GM21447 (cell line): ENCODE measurements around the gene RAB28.

Source experiments
- ATAC-seq: cut with Tn5 transposase; IDR thresholded peaks from one replicate; pipeline ENCODE4 v1.9.1; 2021; ENCODE audit not compliant: unreplicated experiment

Gene RAB28

DNA sequence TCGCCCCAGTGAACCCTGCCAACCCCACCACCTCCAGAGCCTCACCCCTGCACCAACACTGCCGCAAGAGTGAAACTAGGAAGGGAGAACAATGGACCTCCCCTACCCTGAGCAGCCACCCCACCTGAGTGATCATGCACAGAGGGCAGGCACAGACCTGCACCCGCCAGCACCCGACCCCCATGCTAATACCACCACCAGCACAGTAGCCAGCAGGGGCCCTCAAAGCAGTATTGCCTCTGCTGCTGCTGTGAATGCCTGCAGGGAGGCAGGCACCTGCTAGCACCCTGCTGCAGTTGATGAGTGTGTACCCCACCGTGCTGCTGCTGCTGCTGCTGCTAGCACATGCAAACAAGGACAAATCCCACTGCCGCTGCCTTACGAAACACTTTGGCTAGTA is 100.1 kb downstream of the RAB28 start:
- ATAC-seq, result no peak

DNA sequence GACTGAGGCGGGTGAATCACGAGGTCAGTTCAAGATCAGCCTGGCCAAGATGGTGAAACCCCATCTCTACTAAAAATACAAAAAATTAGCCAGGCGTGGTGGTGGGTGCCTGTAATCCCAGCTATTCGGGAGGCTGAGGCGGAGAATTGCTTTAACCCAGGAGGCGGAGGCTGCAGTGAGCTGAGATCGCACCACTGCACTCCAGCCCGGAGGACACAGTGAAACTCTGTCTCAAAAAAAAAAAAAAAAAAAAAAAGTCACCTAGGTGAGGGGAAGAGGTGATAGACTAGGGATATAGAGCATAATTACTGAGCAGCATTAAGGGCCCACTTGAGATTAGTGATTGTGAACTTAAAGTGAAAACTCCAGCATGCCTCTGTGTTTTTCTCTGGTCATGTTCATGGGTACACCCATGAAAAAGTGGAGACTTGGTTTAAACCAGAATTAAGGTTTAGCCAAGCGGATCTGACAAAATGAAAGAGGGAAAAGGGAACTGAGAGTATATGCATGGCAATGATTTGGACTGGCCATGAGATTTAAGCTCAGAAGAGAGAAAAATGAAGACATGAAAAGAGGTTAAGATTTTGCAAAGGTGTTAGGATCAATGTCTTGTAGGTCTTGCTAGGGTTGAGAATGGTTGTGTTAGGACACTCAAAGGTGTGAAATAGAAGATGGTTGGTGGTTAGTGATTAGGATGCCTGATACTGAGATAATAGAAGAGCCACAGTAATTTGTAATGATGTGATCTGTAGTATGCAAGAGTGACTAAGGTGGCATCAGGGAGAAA is 105.0 kb downstream of the RAB28 start:
- ATAC-seq, result peak; percentile 86

DNA sequence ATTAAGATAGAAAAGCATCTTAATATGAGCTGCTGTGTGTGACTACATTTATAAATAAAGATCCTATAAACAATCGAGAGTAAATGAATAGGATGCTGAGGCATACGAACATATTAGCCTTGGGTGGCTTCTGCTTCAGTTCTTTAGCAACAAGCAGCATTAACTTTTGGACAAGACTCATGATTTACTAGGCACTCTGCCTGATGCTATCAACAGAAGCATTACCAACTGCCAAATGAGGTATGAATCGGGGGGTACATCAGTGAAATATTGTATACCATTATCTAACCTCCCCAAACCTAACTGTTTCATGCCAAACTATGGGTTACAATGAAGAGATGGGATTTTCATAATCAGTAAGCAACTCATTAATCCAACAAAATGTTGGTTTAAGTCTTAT is 113.1 kb downstream of the RAB28 start:
- ATAC-seq, result no peak

DNA sequence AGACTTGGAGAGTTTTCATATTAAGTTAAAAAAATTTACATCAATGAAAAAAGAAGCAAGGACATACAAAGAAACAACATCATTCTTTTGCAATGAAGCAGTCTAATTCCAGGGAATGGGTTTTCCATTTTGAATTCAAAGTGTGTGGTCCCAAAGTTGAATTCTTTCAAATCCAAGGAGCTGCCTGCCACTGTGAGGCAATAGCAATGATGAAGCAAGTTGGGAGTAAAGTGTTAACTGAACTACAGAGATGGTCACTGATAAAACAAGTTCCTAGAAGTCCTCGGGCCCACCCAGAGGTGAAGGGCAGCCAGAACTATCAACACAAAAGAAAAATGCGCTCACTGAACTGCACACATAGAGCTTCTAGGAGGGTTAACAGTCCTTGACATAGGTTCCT is 115.9 kb downstream of the RAB28 start:
- ATAC-seq, result no peak

DNA sequence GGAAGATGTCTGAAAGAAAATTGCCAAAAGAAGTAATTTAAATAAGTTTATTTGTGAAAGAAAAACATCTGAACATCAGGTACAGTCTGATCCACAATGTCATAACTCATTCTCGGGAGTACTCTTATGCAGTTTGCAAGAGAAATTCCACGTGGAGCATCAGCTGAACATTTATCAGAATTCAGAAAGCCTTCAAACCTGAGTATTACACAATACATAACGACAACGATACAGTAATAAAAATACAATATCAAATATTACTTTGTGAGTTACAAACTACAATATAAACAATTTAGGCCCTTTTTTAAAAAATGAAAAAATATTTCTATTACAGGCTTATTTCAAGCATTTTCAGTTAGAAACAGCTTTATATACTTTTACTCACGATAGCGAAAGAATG is 116.4 kb downstream of the RAB28 start:
- ATAC-seq, result no peak

DNA sequence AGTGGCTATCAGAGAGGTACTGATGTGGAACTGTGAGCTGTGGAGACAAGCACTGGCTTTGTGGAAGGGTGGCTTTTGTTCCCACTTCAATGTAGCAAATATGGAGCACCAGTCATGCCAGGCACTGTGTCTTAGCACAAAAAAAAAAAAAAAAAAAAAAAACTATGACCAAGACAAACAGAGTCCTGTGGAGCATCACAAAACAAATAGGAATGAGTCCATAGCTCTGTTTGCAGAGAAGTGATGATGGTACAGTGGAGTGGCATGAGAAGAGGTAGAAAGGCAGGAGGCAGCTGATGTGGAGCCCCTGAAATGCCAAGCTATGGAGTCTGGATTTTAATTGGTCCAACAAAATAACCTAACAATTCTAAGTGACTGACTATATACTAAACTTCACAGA is 116.9 kb downstream of the RAB28 start:
- no peak for ATAC-seq

DNA sequence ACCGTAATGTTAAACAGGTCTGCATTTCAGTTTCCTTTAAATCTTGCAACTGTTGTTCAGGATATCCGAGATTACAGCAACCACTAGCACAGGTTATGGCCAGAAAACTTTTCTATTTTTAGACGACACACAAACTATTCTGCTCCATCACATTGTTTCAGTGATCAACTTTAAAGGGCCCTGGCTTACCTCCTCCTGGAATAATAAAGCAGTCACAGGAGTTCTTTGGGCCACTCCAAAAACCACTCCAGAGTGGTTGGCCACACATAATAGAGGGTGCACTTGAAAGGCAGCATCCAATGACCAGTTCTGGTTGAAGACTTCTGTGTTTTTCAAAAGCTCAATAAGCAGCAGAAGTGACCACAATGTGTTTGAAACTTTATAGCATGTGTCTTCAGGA is 118.9 kb downstream of the RAB28 start:
- no peak for ATAC-seq

DNA sequence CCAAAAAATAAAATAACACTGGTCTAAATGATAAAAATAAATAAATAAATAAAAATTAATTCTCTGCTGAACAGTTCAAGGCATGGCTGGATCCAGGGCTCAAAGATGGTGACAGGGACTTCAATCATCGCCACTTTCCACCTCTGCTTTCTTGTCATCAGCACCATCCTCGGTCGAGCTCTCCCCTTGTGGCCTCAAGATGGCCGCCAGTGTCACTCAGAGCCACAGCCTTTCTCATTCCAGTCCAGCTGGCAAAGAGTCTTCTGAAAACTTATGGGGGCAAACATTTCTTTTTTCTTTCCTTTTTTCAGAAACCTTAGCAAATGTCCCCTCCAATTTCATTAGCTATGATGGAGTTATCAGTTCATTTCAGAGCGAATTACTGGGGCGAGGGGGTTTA is 119.5 kb downstream of the RAB28 start:
- no peak for ATAC-seq

DNA sequence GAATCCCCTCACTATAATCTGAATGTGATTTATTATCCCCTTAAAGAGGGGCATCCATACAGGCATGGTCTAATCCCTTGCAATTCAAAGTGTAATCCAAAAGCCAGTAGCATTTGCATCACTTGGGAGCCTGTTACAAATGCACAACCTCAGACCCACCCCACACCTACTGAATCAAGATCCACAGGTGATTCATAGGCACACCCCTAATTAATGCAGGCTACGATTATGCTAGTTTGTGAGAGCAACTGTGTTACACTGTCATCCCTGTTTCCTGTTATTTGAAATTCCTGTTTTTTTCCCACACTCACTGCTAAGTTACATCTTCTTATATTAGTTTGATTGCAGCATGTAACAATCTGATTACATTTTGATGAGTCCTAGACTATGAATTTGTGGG is 120.0 kb downstream of the RAB28 start:
- no peak for ATAC-seq

DNA sequence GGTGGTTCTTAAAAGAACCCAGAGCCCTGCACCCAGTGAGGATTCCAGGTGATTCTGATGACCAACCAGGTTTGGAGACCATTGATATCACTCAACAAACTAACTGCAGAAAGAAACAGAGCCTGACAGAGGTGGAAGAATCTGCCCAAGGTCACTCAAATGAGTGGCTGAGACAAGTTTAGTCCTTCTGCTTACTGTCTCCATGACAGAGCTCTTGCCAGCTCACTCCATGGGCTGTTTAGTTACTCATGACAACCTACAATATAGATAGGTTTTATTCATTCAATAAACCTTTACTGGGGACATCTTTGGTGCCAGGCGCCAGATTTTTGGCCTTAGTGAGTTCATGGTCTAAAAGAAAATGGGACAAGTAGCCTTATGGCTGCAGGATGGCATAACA is 124.3 kb downstream of the RAB28 start:
- no peak for ATAC-seq

DNA sequence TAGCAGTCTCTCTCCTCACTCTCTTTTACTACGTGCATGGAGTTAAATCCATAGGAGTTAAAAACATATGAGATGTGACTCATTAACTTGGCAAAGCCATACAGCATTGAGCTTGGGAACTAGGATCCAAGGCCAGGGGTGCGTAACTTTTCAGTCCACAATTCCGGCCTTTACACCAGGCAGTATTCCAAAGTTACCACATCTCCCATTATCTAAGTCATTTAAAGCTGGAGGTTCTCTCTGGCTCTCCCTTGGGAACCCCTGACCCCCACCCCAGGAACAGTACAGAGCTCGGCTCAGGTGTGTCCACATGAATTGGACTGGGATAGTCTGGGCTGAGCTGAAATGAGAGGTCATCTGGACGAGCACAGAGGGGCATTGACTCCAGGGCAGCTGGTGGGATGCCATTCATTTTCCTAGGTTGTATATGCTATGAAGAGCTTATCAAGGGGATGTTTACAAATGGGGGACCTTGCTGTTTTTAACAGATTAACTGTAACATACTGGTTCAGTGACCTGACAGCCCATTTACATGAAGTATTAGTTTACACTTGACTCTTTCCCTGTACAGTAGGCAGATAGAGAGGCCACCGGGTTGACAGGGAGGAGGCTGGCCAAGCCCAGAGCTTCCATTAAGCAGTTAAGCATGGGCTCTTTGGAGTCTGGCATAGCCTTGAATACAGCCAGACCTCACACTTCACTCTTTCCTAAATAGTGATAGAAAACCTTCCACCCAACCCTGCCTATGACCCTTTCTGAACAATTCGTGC is 128.8 kb downstream of the RAB28 start:
- no peak for ATAC-seq

DNA sequence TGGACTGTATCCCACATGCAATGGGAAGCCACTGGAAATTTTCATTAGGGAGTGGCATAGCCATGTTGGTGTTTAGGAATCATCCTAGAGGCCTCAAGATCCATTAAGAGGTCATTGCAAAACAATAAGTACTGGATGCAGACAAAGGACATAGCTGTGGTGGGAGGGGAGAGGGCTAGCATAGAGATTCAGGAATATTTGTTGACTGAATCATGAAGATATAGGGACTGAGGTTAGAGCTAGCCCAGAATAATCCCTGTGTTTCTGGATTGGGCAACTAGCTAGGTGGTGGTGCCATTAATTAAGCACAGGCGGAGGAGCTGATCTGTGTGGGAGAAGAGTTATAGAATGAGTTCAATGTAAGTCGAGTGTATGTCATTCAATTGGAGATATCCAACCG is 135.0 kb downstream of the RAB28 start:
- no peak for ATAC-seq

DNA sequence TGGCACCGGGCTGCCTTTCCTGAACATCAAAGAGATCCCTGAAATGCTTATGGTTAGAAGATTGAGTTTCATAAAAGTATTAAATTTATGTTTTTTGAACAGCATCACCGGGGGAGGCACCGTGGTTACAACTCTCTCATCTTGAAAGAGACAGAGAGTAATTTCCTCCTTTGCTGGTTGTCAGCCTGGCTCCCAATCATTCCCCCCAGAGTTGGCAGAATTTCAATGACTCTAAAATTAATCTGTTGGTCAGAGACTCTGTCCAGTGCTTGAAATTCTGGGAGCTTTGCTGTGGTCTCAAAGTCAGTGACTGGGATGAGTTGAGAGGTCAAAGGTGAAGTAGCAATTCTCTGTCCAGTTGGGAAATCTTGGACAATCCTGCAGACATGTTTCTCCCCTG is 135.9 kb downstream of the RAB28 start:
- no peak for ATAC-seq

DNA sequence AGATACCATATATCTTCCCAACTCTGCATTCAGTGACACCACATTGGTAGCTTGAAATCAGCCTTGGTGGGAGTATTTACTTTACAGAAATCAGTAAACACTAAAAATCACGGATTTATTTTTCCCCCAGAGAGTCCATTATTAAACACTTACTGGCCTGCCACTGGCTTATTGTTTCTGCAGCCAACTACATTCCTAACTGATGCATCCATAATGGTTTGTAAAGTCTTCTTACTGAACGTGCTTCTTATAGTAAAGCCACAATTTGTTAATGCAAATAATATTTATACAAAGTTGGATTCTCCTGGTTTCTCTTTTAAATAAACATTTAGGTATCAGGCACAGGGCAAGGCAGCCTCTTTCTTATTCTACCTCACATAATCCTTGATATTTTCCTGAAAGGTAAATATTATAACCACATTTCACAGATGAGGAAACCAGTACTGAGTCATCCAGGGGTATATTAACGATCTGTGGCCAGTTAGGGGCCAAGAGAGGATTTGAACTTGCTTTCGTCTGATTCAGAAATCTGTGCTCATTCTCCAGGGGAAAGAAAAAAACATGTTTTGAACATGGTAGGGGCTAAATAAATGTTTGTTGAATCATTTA is 136.5 kb downstream of the RAB28 start:
- no peak for ATAC-seq

DNA sequence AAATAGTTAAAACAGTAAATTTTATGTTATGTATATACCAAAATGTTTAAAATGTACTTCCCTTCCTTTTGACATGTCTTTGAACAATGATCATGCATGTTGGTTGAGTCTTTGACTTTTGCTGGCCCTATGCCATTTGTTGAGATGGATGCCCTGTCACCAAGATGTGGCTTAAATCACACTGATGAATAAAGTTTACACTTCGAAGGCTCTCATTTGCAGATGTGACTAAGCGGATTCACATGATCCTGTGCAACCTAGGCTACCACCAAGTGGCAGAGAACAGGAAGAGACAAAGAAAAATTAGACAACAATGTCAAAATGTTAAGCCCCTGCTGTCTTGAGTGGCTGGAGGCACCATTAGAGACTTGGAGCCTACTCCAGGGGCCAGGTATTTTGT is 139.9 kb downstream of the RAB28 start:
- no peak for ATAC-seq

DNA sequence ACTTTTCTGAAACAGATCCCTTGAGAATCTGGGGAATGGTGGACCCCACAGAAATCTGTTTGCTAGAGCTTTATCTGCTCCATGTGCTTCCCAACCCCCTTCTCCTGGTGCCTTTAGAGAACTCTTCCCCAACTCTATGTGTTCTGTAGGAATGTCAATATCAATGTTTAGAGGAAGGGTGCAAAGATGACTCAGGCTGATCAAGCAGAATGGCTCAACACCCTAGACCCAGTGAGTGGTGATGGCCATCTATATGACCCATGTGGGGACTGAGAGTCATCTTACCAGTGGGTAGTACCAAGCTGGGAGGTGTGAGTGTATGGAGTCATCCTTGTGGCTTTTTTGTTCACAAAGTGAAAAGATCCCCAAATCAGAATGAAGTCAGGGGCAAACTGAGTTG is 143.5 kb downstream of the RAB28 start:
- no peak for ATAC-seq

DNA sequence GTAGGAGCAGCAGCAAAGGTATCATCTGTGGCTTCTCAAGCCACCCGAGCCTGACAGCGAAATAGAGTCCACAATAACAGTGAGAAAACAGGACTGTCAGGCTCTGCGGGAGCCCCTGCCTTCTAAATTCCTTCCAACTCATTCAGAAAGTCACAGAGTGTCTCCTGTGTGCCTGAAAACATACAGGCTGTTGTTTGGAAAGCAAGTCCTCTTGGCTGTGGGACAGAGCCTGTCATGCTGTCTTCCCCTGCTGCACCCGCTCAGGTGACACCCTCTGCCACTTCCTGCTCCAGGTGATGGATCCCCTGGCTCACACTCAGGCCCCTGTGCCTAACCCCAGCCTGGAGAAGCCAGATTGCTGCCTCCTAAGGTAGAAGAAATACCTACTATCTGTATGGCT is 152.3 kb downstream of the RAB28 start:
- no peak for ATAC-seq

DNA sequence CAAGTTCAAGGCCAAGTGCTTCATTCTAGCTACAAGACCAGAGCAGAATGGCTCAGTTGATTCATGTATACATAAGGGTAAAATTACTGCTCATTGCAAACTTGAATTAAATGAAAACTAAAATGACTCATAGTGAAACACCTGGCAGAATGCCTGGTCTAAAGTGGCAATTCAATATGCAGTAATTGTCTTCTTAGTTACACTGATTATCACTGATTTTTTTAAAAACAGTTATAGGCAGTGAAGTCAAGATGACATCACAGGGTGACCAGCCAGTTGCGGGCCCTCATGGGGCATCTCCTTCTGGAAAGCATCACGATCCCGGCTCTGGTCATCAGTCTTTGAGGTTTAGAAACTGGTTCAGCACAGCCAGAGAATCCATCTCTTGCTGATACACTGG is 154.2 kb downstream of the RAB28 start:
- ATAC-seq, result no peak

DNA sequence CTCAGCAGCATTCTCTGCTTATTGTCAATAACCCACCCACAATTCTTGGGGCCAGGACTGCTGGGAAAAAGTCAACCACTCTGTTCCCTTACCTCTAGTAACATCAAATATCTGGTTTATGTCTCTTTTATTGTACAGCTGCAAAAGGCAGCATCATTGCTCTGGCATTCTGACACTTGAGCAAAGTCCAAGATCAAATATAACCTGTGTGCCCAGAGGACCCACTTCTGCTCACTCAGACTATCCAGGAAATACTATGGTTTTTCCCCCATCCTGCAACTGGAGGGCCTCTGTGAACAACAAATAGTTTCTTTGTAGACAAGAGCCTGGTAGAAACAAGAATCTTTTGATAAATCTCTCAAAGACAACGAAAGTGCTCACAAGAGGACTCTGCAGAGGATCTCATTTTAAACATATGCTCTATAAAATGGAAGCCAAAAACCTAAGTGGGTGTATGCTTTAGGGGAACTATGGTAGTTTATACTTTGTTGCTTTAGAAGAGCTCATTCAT is 154.7 kb downstream of the RAB28 start:
- ATAC-seq, result no peak

DNA sequence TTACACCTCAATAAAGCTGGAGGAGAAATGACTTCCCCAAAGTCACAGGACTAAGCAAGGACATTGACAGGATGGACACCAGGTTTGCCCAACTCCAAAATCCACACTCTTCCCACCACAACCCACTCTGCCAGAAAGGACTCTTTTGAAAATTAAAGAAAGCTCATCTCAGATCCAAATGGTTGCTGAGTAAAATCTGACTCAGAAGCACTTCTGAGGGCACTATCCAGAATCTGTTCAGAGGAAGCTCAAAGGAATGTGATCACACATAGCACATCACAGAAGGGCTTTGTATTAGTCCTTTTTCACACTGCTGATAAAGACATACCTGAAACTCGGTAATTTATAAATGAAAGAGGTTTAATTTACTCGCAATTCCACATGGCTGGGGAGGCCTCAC is 155.5 kb downstream of the RAB28 start:
- ATAC-seq, result no peak

DNA sequence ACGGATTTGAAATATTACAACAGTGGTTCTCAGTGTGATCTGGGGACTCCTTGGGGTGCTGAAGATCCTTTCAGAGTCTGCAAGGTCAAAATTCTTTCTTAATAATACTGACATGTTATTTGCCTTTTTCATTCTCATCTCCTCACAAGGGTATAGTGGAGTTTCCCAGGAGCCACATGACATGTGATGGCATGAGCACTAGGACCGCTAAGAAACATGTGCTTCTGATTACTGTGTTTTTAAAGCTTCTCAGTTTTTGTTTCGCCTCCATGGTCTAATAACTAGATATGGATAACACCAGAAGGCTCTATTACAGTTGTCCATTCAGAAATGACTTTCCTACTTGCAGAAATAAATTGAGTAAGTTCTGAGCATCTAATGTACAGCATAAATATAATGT is 156.1 kb downstream of the RAB28 start:
- ATAC-seq, result no peak

DNA sequence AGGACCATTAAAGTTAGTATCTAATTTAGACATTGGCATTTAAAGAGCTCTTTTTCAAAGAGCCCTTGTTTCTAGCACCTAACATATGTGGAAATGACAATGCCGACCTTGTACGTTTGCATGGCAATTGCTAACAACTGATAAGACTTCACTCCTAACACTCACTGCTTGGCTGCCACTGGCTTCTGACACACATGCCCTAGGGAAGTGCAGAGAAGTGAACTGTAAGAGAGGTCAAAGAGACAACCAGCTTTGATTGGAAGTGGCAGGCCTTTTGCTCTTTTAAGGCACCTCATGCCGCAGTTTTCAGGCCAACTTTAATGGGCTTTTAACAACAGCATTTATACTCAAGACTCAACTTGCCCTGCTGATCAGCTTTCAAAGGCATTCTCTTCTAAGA is 158.4 kb downstream of the RAB28 start:
- ATAC-seq, result no peak
